GM19468 (cell line): ENCODE data around the gene MAP3K12.
A peak's percentile ranks its signal among the peaks of the same experiment; 100 is the strongest.

ENCODE experiments used
- ATAC-seq: cut with Tn5 transposase; IDR thresholded peaks from one replicate; pipeline ENCODE4 v1.9.1; 2021; ENCODE audit warnings: mild to moderate bottlenecking, moderate library complexity, moderate number of reproducible peaks; ENCODE audit not compliant: unreplicated experiment; ENCODE audit errors: extremely low read depth

MAP3K12 gene

GRCh38 chr12:53474819-53475218 lies 24.4 kb downstream of the MAP3K12 start:
- ATAC-seq: no peak

GRCh38 chr12:53474077-53474476 lies 25.2 kb downstream of the MAP3K12 start:
- ATAC-seq: no peak

GRCh38 chr12:53472056-53472582 lies 27.1 kb downstream of the MAP3K12 start:
- no peak for ATAC-seq

- no peak for ATAC-seq
Measured at GRCh38 chr12:53468282-53468681, 31.0 kb downstream of the MAP3K12 start.

GRCh38 chr12:53467880-53468279 lies 31.4 kb downstream of the MAP3K12 start:
- no peak for ATAC-seq

- no peak for ATAC-seq
Measured at GRCh38 chr12:53467082-53467481, 32.2 kb downstream of the MAP3K12 start.

GRCh38 chr12:53466640-53467039 lies 32.6 kb downstream of the MAP3K12 start:
- no peak for ATAC-seq

GRCh38 chr12:53465679-53466078 lies 33.6 kb downstream of the MAP3K12 start:
- no peak for ATAC-seq

GRCh38 chr12:53464685-53465418 lies 34.4 kb downstream of the MAP3K12 start:
- ATAC-seq: no peak

GRCh38 chr12:53463802-53464560 lies 35.3 kb downstream of the MAP3K12 start:
- ATAC-seq: no peak

- ATAC-seq: no peak
Measured at GRCh38 chr12:53462935-53463334, 36.3 kb downstream of the MAP3K12 start.

GRCh38 chr12:53461591-53461990 lies 37.7 kb downstream of the MAP3K12 start:
- no peak for ATAC-seq

- ATAC-seq: no peak
Measured at GRCh38 chr12:53461059-53461458, 38.2 kb downstream of the MAP3K12 start.

- ATAC-seq: no peak
Measured at GRCh38 chr12:53459097-53459496, 40.2 kb downstream of the MAP3K12 start.

- ATAC-seq: no peak
Measured at GRCh38 chr12:53456654-53457366, 42.4 kb downstream of the MAP3K12 start.

GRCh38 chr12:53454707-53455106 lies 44.6 kb downstream of the MAP3K12 start:
- no peak for ATAC-seq

- no peak for ATAC-seq
Measured at GRCh38 chr12:53453953-53454640, 45.2 kb downstream of the MAP3K12 start.

GRCh38 chr12:53452159-53453077 lies 46.8 kb downstream of the MAP3K12 start:
- no peak for ATAC-seq

- ATAC-seq: peak; percentile 68
Measured at GRCh38 chr12:53451661-53452158, 47.5 kb downstream of the MAP3K12 start, which contains the start of gene PCBP2. PCBP2 (plus strand) TSS chr12:53452102; CDS start chr12:53454801, 2,699 bp downstream.
